GM23338 (cell line): ENCODE measurements around the gene EBF4. TPM values are rescaled to one million over a fixed set of nuclear protein-coding genes. Genes with fewer than 3 reads are reported as not detected.

Experiments used
- ATAC-seq: fragments of 200-7000 bp; cut with Tn5 transposase; 3 replicates; pipeline ENCODE4 v1.9.1; 2020
- DNase-seq: peaks from one replicate; pipeline ENCODE4 v3.0.0-alpha.2; 2015; ENCODE audit warnings: low spot score
- H2AFZ ChIP-seq: fragments of 200-600 bp; sonication (generic); 2 replicates; pipeline ENCODE4 v1.8.0; 2016; ENCODE audit warnings: antibody characterized with exemption, mild to moderate bottlenecking, moderate library complexity
- H3F3A ChIP-seq: fragments of 200-600 bp; sonication (generic); replicated peaks from 2 replicates; pipeline ENCODE4 v1.8.0; 2017; ENCODE audit warnings: antibody characterized with exemption, mixed run types, low read depth
- H3K27ac ChIP-seq: fragments of 200-600 bp; sonication (generic); 2 replicates; pipeline ENCODE4 v1.6.1; 2016; ENCODE audit warnings: low read depth
- H3K27me3 ChIP-seq: fragments of 200-600 bp; sonication (generic); 2 replicates; pipeline ENCODE4 v1.8.0; 2016; ENCODE audit warnings: mild to moderate bottlenecking, mixed run types, moderate library complexity; ENCODE audit not compliant: insufficient read depth
- H3K36me3 ChIP-seq: fragments of 200-600 bp; sonication (generic); 2 replicates; pipeline ENCODE4 v1.8.0; 2016; ENCODE audit warnings: mild to moderate bottlenecking; ENCODE audit not compliant: insufficient read depth
- H3K4me1 ChIP-seq: fragments of 200-600 bp; sonication (generic); 2 replicates; pipeline ENCODE4 v1.8.0; 2016; ENCODE audit warnings: mild to moderate bottlenecking, moderate library complexity; ENCODE audit not compliant: insufficient read depth
- H3K4me2 ChIP-seq: fragments of 200-600 bp; sonication (generic); 2 replicates; pipeline ENCODE4 v1.7.1; 2017; ENCODE audit warnings: mixed run types
- H3K4me3 ChIP-seq: fragments of 200-600 bp; sonication (generic); 2 replicates; pipeline ENCODE4 v1.6.1; 2016; ENCODE audit warnings: mixed run types
- H3K79me2 ChIP-seq: fragments of 200-600 bp; sonication (generic); replicated peaks from 2 replicates; pipeline ENCODE4 v1.8.0; 2017; ENCODE audit warnings: mild to moderate bottlenecking; ENCODE audit not compliant: insufficient read depth
- H3K9me2 ChIP-seq: fragments of 200-600 bp; sonication (generic); 2 replicates; pipeline ENCODE4 v1.8.0; 2017; ENCODE audit not compliant: insufficient read depth
- H4K20me1 ChIP-seq: fragments of 200-600 bp; sonication (generic); replicated peaks from 2 replicates; pipeline ENCODE4 v1.8.0; 2017; ENCODE audit warnings: mild to moderate bottlenecking; ENCODE audit not compliant: insufficient read depth
- H3K27ac Mint-ChIP-seq: 2 replicates; pipeline ENCODE4 v1.8.0; 2020; ENCODE audit warnings: inconsistent platforms, mild to moderate bottlenecking, moderate library complexity, mixed read lengths
- H3K27me3 Mint-ChIP-seq: 3 replicates; pipeline ENCODE4 v1.8.0; 2022; ENCODE audit warnings: low read depth, mild to moderate bottlenecking, moderate library complexity, mixed read lengths, inconsistent platforms; ENCODE audit not compliant: insufficient read depth, poor library complexity
- H3K36me3 Mint-ChIP-seq: 3 replicates; pipeline ENCODE4 v1.8.0; 2021; ENCODE audit warnings: low read depth, mild to moderate bottlenecking, inconsistent platforms, moderate library complexity, mixed read lengths
- H3K4me1 Mint-ChIP-seq: 3 replicates; pipeline ENCODE4 v1.8.0; 2020; ENCODE audit warnings: mild to moderate bottlenecking, inconsistent platforms, mixed read lengths
- H3K4me3 Mint-ChIP-seq: 3 replicates; pipeline ENCODE4 v1.8.0; 2021; ENCODE audit warnings: moderate library complexity, mild to moderate bottlenecking, inconsistent platforms, mixed read lengths
- H3K9me3 Mint-ChIP-seq: 3 replicates; pipeline ENCODE4 v1.8.0; 2020; ENCODE audit warnings: moderate library complexity, mild to moderate bottlenecking, inconsistent platforms, mixed read lengths
- CREB1 ChIP-seq: fragments of 250-450 bp; sonication (Bioruptor Pico); IDR thresholded peaks from 2 replicates; pipeline ENCODE4 v1.5.0; 2020; ENCODE audit warnings: low read depth, mild to moderate bottlenecking, moderate library complexity
- ETS1 ChIP-seq: IDR thresholded peaks from 2 replicates; pipeline ENCODE4 v1.6.1; 2016; ENCODE audit warnings: antibody characterized with exemption
- EZH2phosphoT487 ChIP-seq: fragments of 200-600 bp; sonication (generic); IDR thresholded peaks from one replicate; pipeline ENCODE4 v1.8.1; 2018; ENCODE audit warnings: antibody characterized with exemption; ENCODE audit not compliant: unreplicated experiment
- NANOG ChIP-seq: IDR thresholded peaks from 2 replicates; pipeline ENCODE4 v1.6.1; 2016; ENCODE audit warnings: antibody characterized with exemption, borderline replicate concordance
- POLR2AphosphoS5 ChIP-seq: IDR thresholded peaks from 2 replicates; pipeline ENCODE4 v1.6.1; 2016; ENCODE audit warnings: antibody characterized with exemption, low read depth
- STAT1 ChIP-seq: IDR thresholded peaks from one replicate; pipeline ENCODE4 v1.6.1; 2016; ENCODE audit warnings: antibody characterized with exemption; ENCODE audit not compliant: unreplicated experiment
- ZNF114 ChIP-seq: fragments of 250-450 bp; sonication (Bioruptor Pico); IDR thresholded peaks from 2 replicates; pipeline ENCODE4 v1.5.0; 2020; ENCODE audit warnings: mild to moderate bottlenecking, moderate library complexity
- ZNF331 ChIP-seq: fragments of 250-450 bp; sonication (Bioruptor Pico); IDR thresholded peaks from 2 replicates; pipeline ENCODE4 v1.5.0; 2020; ENCODE audit warnings: low read depth, mild to moderate bottlenecking, moderate library complexity
- ZNF462 ChIP-seq: fragments of 250-450 bp; sonication (Bioruptor Pico); IDR thresholded peaks from 2 replicates; pipeline ENCODE4 v1.5.0; 2020; ENCODE audit warnings: mild to moderate bottlenecking, moderate library complexity
- polyA plus RNA-seq: library from polyadenylated mRNA; unstranded; fragments of >200 nt; fragmentation: Nextera tagmentation; extraction: Ambion mirVana; gene quantifications from 2 replicates; pipeline ENCODE4 v1.2.1, GENCODE V29; 2016
- total RNA-seq: library from RNA; depleted of rRNA; stranded (reverse); fragments of >200 nt; shearing (Covaris generic); gene quantifications from 2 replicates; pipeline ENCODE4 v1.2.3, GENCODE V29; 2014
- TF ChIP-seq, protein P1 (sequence below): IDR thresholded peaks from one replicate; pipeline ENCODE4 v1.6.1; 2018; ENCODE audit warnings: antibody characterized with exemption; ENCODE audit not compliant: unreplicated experiment

Gene EBF4
- total and polyA plus RNA-seq, 2 experiments from 2014 or later: 0.66 to 1.6 TPM

GRCh38 chr20:2748551-2749342 lies 56.2 kb downstream of the EBF4 start (continued):
- TF ChIP-seq, protein P1, sequence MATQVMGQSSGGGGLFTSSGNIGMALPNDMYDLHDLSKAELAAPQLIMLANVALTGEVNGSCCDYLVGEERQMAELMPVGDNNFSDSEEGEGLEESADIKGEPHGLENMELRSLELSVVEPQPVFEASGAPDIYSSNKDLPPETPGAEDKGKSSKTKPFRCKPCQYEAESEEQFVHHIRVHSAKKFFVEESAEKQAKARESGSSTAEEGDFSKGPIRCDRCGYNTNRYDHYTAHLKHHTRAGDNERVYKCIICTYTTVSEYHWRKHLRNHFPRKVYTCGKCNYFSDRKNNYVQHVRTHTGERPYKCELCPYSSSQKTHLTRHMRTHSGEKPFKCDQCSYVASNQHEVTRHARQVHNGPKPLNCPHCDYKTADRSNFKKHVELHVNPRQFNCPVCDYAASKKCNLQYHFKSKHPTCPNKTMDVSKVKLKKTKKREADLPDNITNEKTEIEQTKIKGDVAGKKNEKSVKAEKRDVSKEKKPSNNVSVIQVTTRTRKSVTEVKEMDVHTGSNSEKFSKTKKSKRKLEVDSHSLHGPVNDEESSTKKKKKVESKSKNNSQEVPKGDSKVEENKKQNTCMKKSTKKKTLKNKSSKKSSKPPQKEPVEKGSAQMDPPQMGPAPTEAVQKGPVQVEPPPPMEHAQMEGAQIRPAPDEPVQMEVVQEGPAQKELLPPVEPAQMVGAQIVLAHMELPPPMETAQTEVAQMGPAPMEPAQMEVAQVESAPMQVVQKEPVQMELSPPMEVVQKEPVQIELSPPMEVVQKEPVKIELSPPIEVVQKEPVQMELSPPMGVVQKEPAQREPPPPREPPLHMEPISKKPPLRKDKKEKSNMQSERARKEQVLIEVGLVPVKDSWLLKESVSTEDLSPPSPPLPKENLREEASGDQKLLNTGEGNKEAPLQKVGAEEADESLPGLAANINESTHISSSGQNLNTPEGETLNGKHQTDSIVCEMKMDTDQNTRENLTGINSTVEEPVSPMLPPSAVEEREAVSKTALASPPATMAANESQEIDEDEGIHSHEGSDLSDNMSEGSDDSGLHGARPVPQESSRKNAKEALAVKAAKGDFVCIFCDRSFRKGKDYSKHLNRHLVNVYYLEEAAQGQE: no peak
- TF ChIP-seq CREB1: peak; percentile 22; the same call in 1 of the 2 replicates

GRCh38 chr20:2749343-2749950 lies 56.9 kb downstream of the EBF4 start:
- Mint-ChIP-seq H3K4me1 (peaks cover 30% of the 10 kb centered on the region), H3K9me3 (no peaks in the 10 kb centered on the region), H3K4me3 (peak overlapping the region; percentile 65), H3K27ac (no peak overlapping the region), H3K27me3 (peaks cover 68% of the 10 kb centered on the region), H3K36me3 (no peaks in the 10 kb centered on the region; the same call in 2 of the 3 replicates)
- H3K36me3 ChIP-seq: no peaks in the 10 kb centered on the region
- H3K4me2 ChIP-seq: peak overlapping the region; percentile 84
- TF ChIP-seq NANOG (no peak), ZNF114 (CRISPR knock-in tag) (no peak), POLR2AphosphoS5 (no peak), ZNF331 (CRISPR knock-in tag) (no peak), ETS1 (no peak), CREB1 (no peak), EZH2phosphoT487 (no peak), STAT1 (no peak), ZNF462 (CRISPR knock-in tag) (no peak)
- no peak for DNase-seq
- peaks cover 29% of the 10 kb centered on the region for H3K4me1 ChIP-seq
- no peaks in the 10 kb centered on the region for H3K9me2 ChIP-seq
- peaks cover 4% of the 10 kb centered on the region; the same call in 1 of the 2 replicates for H4K20me1 ChIP-seq
- H3K27ac ChIP-seq: no peak overlapping the region
- H3K79me2 ChIP-seq: no peaks in the 10 kb centered on the region
- peak overlapping the region; percentile 93 for H2AFZ ChIP-seq
- H3K27me3 ChIP-seq: peaks cover 98% of the 10 kb centered on the region
- H3K4me3 ChIP-seq: peak overlapping the region; percentile 62
- H3F3A ChIP-seq: no peaks in the 10 kb centered on the region; the same call in 1 of the 2 replicates
- ATAC-seq: no peak
